ENCODE measurements around the gene IL37. TPM values are rescaled to one million over a fixed set of nuclear protein-coding genes. Genes with fewer than 3 reads are reported as not detected.

IL37 gene, protein sequence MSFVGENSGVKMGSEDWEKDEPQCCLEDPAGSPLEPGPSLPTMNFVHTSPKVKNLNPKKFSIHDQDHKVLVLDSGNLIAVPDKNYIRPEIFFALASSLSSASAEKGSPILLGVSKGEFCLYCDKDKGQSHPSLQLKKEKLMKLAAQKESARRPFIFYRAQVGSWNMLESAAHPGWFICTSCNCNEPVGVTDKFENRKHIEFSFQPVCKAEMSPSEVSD
- total RNA-seq, result not detected in 2 replicates
- polyA plus RNA-seq, result not detected in 2 replicates

DNA sequence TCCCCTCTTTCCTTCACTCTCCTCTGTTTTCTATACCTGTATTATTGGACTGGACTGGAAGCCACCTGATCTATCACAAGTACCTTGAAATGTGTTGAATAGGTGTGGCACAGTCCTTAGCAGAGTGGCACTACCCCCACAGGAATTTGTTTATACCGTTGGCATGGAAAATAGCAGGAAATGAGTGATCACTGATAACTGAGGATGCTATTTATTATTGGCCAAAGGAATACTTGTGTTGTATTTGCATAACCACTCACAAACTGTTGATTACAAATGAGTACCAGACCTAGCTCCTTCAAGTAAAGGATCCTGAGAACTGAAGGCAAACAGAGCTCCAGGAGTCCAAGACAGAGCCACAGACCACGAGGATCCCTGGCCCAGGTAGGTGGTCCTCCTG is at the start of gene IL37:
Gene IL37 (plus strand): TSS at position 301 of the 400 bp plus-strand sequence. CDS start 1,848 bp downstream, outside the sequence.
- Histone ChIP-seq H3K79me2 (no peaks in the 10 kb centered on the region), H2AFZ (no peak within 1 kb of the TSS), H3K27me3 (no peaks in the 10 kb centered on the region), H4K20me1 (ENCODE audit: insufficient read depth, poor library complexity, severe bottlenecking) (no peaks in the 10 kb centered on the region), H3K9me2 (replicated peaks; ENCODE audit: insufficient read depth) (no peaks in the 10 kb centered on the region), H3K27ac (no peak within 1 kb of the TSS), H3K4me1 (ENCODE audit: insufficient read depth) (no peaks in the 10 kb centered on the region), H3K9me3 (ENCODE audit: low read depth) (no peaks in the 10 kb centered on the region), H3K36me3 (replicated peaks; ENCODE audit: insufficient read depth, low read depth) (no peaks in the 10 kb centered on the region), H3K4me2 (no peak within 1 kb of the TSS), H3K4me3 (no peak within 1 kb of the TSS)
- DNase-seq (ENCODE audit: low spot score), result no peak
- WGBS (ENCODE audit: low lambda C conversion rate, missing lambda C conversion rate), result 36% methylated on average over 2 of the region's 2 CpGs
- TF ChIP-seq EZH2 (IDR thresholded peaks at IDR 0.05; ENCODE audit: borderline replicate concordance) (no peak), EZH2phosphoT487 (IDR thresholded peaks at IDR 0.05; ENCODE audit: low read depth, severe bottlenecking, unreplicated experiment) (no peak)
- TF ChIP-seq, protein P1, sequence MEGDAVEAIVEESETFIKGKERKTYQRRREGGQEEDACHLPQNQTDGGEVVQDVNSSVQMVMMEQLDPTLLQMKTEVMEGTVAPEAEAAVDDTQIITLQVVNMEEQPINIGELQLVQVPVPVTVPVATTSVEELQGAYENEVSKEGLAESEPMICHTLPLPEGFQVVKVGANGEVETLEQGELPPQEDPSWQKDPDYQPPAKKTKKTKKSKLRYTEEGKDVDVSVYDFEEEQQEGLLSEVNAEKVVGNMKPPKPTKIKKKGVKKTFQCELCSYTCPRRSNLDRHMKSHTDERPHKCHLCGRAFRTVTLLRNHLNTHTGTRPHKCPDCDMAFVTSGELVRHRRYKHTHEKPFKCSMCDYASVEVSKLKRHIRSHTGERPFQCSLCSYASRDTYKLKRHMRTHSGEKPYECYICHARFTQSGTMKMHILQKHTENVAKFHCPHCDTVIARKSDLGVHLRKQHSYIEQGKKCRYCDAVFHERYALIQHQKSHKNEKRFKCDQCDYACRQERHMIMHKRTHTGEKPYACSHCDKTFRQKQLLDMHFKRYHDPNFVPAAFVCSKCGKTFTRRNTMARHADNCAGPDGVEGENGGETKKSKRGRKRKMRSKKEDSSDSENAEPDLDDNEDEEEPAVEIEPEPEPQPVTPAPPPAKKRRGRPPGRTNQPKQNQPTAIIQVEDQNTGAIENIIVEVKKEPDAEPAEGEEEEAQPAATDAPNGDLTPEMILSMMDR (IDR thresholded peaks at IDR 0.05; ENCODE audit: poor library complexity), result no peak

DNA sequence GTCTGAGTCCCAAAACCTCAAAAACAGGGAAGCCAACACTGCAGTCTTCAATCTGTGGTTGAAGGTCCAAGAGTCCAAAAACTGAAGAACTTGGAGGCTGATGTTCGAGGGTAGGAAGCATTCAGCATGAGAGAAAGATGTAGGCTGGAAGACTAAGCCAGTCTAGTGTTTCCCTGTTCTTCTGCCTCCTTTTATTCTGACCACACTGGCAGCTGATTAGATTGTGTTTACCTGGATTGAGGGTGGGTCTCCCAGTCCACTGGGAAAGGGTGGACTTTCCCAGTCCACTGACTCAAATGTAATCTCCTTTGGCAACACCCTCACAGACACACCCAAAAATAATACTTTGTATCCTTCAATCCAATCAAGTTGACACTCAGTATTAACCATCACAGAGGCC is 46.9 kb upstream of the IL37 start:
- 80% methylated on average over 1 of the region's 1 CpG for WGBS (ENCODE audit: low lambda C conversion rate, missing lambda C conversion rate)
- H3K4me1 ChIP-seq (ENCODE audit: insufficient read depth), result peaks cover 3% of the 10 kb centered on the region
- no peaks in the 10 kb centered on the region for H3K27me3 ChIP-seq
- peaks cover 3% of the 10 kb centered on the region for H3K9me3 ChIP-seq (ENCODE audit: low read depth)
- no peak overlapping the region for H2AFZ ChIP-seq
- no peak overlapping the region for H3K4me2 ChIP-seq
- H3K36me3 ChIP-seq (replicated peaks; ENCODE audit: insufficient read depth, low read depth), result no peaks in the 10 kb centered on the region
- no peak for DNase-seq (ENCODE audit: low spot score)
- no peak overlapping the region for H3K4me3 ChIP-seq
- H3K27ac ChIP-seq, result no peak overlapping the region
- no peaks in the 10 kb centered on the region for H3K9me2 ChIP-seq (replicated peaks; ENCODE audit: insufficient read depth)
- no peaks in the 10 kb centered on the region for H4K20me1 ChIP-seq (ENCODE audit: insufficient read depth, poor library complexity, severe bottlenecking)
- TF ChIP-seq, protein P1 (IDR thresholded peaks at IDR 0.05; ENCODE audit: poor library complexity), result no peak
- TF ChIP-seq EZH2phosphoT487 (IDR thresholded peaks at IDR 0.05; ENCODE audit: low read depth, severe bottlenecking, unreplicated experiment) (no peak), EZH2 (IDR thresholded peaks at IDR 0.05; ENCODE audit: borderline replicate concordance) (no peak)
- H3K79me2 ChIP-seq, result no peaks in the 10 kb centered on the region

DNA sequence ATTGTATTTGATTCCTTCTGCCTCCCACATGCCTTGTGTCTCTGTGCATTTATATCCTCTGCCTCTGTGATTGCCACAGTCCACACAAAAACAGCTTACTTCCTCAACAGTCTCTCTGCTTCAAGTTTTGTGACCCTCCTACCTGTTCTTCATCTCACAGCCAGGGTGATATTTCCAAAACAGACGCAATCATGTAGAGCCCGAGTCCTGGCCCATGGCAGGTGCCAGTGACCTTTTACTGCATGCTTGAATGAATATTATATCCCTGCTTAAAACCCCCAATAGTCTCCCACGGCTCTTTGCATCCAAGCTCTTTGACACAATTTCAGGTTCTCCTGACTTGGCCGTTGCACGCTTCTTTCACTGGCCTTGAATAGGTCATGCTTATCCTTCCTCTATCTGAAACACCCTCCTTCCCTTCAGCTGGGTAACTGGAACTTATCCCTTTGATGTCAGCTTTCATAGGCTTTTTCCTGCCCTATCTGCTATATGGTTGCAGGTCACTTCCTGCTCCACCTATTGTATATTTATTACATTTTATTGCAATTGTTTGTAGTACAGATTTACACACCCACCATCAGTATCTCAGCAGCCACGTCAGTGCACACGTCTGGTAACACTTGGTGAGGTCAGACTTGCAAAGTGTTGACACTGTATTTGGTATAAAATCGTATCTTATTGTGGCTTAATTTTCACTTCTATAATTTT is 44.7 kb upstream of the IL37 start:
- 91% methylated on average over 8 of the region's 8 CpGs for WGBS (ENCODE audit: low lambda C conversion rate, missing lambda C conversion rate)
- H3K79me2 ChIP-seq, result no peaks in the 10 kb centered on the region
- H3K4me3 ChIP-seq, result no peak overlapping the region
- H3K27ac ChIP-seq, result no peak overlapping the region
- no peak overlapping the region for H3K4me2 ChIP-seq
- DNase-seq (ENCODE audit: low spot score), result no peak
- TF ChIP-seq, protein P1 (IDR thresholded peaks at IDR 0.05; ENCODE audit: poor library complexity), result no peak
- TF ChIP-seq EZH2phosphoT487 (IDR thresholded peaks at IDR 0.05; ENCODE audit: low read depth, severe bottlenecking, unreplicated experiment), result no peak
- TF ChIP-seq EZH2 (IDR thresholded peaks at IDR 0.05; ENCODE audit: borderline replicate concordance), result no peak
- no peaks in the 10 kb centered on the region for H3K27me3 ChIP-seq
- H4K20me1 ChIP-seq (ENCODE audit: insufficient read depth, poor library complexity, severe bottlenecking), result no peaks in the 10 kb centered on the region
- peaks cover 25% of the 10 kb centered on the region for H3K4me1 ChIP-seq (ENCODE audit: insufficient read depth)
- no peaks in the 10 kb centered on the region for H3K9me2 ChIP-seq (replicated peaks; ENCODE audit: insufficient read depth)
- no peaks in the 10 kb centered on the region for H3K9me3 ChIP-seq (ENCODE audit: low read depth)
- H3K36me3 ChIP-seq (replicated peaks; ENCODE audit: insufficient read depth, low read depth), result no peaks in the 10 kb centered on the region
- H2AFZ ChIP-seq, result no peak overlapping the region
